ENCODE results near the gene GRIN1.

Gene GRIN1

GRCh38 chr9:137180491-137180890, 41.5 kb downstream of the GRIN1 start:
- DNase-seq, result no peak

- no peak for DNase-seq
Observed at GRCh38 chr9:137181680-137182079, 42.7 kb downstream of the GRIN1 start.

- no peak for DNase-seq
Observed at GRCh38 chr9:137182836-137183235, 43.9 kb downstream of the GRIN1 start.

GRCh38 chr9:137183980-137184595, 45.1 kb downstream of the GRIN1 start:
- no peak for DNase-seq

GRCh38 chr9:137184881-137185660, 46.1 kb downstream of the GRIN1 start:
- no peak for DNase-seq

GRCh38 chr9:137185921-137186320, 47.0 kb downstream of the GRIN1 start:
- no peak for DNase-seq

GRCh38 chr9:137186385-137186784, 47.4 kb downstream of the GRIN1 start:
- no peak for DNase-seq

- DNase-seq, result no peak
Observed at GRCh38 chr9:137187386-137187785, 48.4 kb downstream of the GRIN1 start.

GRCh38 chr9:137188086-137188489, 49.1 kb downstream of the GRIN1 start:
- no peak for DNase-seq

- DNase-seq, result peak; percentile 88
Observed at GRCh38 chr9:137188490-137189296, 49.7 kb downstream of the GRIN1 start, which contains the start of the genes ANAPC2 and SSNA1. ANAPC2 (minus strand) TSS chr9:137188560; CDS start chr9:137188532, 28 bp downstream. SSNA1 (plus strand) TSS chr9:137188676; CDS start chr9:137188727, 51 bp downstream.

GRCh38 chr9:137189297-137190295, 50.6 kb downstream of the GRIN1 start:
- no peak for DNase-seq

GRCh38 chr9:137190315-137190856, 51.4 kb downstream of the GRIN1 start:
- DNase-seq, result no peak

GRCh38 chr9:137191245-137191644, 52.3 kb downstream of the GRIN1 start:
- DNase-seq, result no peak

GRCh38 chr9:137191691-137192447, 52.9 kb downstream of the GRIN1 start:
- DNase-seq, result no peak

GRCh38 chr9:137192448-137192780, 53.5 kb downstream of the GRIN1 start:
- DNase-seq, result no peak

- DNase-seq, result no peak
Observed at GRCh38 chr9:137192859-137193258, 53.9 kb downstream of the GRIN1 start.

GRCh38 chr9:137193771-137194170, 54.8 kb downstream of the GRIN1 start:
- no peak for DNase-seq

GRCh38 chr9:137194388-137194787, 55.4 kb downstream of the GRIN1 start:
- no peak for DNase-seq

GRCh38 chr9:137194909-137195308, 56.0 kb downstream of the GRIN1 start:
- DNase-seq, result peak; percentile 86

- DNase-seq, result peak; percentile 95
Observed at GRCh38 chr9:137195525-137196220, 56.7 kb downstream of the GRIN1 start.
